ENCODE measurements around the gene CYTL1.

DNA sequence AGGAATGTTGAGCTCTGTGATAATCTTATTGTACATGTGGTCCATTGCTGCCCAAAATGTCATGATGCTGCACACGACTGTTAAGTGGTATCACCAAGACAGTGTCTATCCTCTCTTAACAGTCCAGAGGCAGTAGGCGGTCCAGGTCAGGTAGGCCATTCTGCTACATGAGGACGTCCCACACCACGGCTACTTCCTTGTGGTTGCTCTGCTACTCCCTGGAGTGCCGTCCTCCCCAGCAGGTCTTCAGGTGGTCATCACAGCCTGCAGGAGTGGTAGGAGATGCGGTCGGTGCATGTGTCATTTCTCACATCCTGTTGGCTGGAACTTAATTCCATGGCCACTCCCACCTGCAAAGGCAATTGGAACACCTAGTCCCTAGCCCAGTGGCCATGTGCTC lies 20.5 kb upstream of the CYTL1 start:
- TF ChIP-seq KDM1A (IDR thresholded peaks at IDR 0.05) (no peak), PML (IDR thresholded peaks at IDR 0.05; ENCODE audit: low read length) (no peak), TAF1 (IDR thresholded peaks at IDR 0.05; ENCODE audit: control insufficient read depth, extremely low read depth, insufficient read depth, low read length, severe bottlenecking) (no peak), ZNF57 (CRISPR knock-in tag; IDR thresholded peaks at IDR 0.05) (no peak), HMG20B (CRISPR knock-in tag; IDR thresholded peaks at IDR 0.05) (no peak), EZH2 (IDR thresholded peaks at IDR 0.05; ENCODE audit: borderline replicate concordance, low read depth, low read length) (no peak), CEBPB (tag; IDR thresholded peaks at IDR 0.05) (no peak), SMARCC2 (IDR thresholded peaks at IDR 0.05; ENCODE audit: low read depth) (no peak)
- TF ChIP-seq, protein P1, sequence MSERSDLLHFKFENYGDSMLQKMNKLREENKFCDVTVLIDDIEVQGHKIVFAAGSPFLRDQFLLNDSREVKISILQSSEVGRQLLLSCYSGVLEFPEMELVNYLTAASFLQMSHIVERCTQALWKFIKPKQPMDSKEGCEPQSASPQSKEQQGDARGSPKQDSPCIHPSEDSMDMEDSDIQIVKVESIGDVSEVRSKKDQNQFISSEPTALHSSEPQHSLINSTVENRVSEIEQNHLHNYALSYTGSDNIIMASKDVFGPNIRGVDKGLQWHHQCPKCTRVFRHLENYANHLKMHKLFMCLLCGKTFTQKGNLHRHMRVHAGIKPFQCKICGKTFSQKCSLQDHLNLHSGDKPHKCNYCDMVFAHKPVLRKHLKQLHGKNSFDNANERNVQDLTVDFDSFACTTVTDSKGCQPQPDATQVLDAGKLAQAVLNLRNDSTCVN (CRISPR knock-in tag; IDR thresholded peaks at IDR 0.05) = no peak
